H1 (cell line): ENCODE results near the gene SMARCAL1. TPM values are rescaled to one million over a fixed set of nuclear protein-coding genes. Genes with fewer than 3 reads are reported as not detected.

Experiments used
- CTCF ChIA-PET: fragments of 300-600 bp; sonication (Branson Sonifier 250); formaldehyde crosslinking; loops from one replicate; lab custom pipeline; 2021; ENCODE audit not compliant: partially characterized antibody; lab: Charles Lee
- POLR2A ChIA-PET: fragments of 300-600 bp; sonication (Branson Sonifier 250); formaldehyde crosslinking; loops from one replicate; lab custom pipeline; 2021; ENCODE audit warnings: inconsistent platforms; ENCODE audit not compliant: partially characterized antibody; lab: Charles Lee
- DNase-seq, 2 experiments: peaks; one replicate each; pipeline versions ENCODE4 v3.0.0 to v3.0.0-alpha.2; 2010 to 2022; ENCODE audit warnings: low spot score in 2 of 2, low read depth in 1 of 2, mixed read lengths in 1 of 2
- FAIRE-seq: peaks from 2 replicates; lab custom pipeline; 2011; peaks lifted over from hg19 to GRCh38; lab: Jason Lieb, UNC
- H2AFZ ChIP-seq: 2 replicates; pipeline ENCODE4 v1.8.1; 2012; ENCODE audit warnings: low read length, inconsistent platforms
- H2AK5ac ChIP-seq: 2 replicates; pipeline ENCODE4 v1.6.1; 2013; ENCODE audit warnings: low read depth, low read length
- H2BK120ac ChIP-seq: replicated peaks from 2 replicates; pipeline ENCODE3; 2013; ENCODE audit warnings: low read depth, low read length, inconsistent platforms
- H2BK12ac ChIP-seq: 2 replicates; pipeline ENCODE4 v1.6.1; 2013; ENCODE audit warnings: low read depth, low read length
- H2BK15ac ChIP-seq: 2 replicates; pipeline ENCODE4 v1.6.1; 2013; ENCODE audit warnings: low read length
- H2BK20ac ChIP-seq: 2 replicates; pipeline ENCODE4 v1.6.1; 2013; ENCODE audit warnings: low read length
- H2BK5ac ChIP-seq: 2 replicates; pipeline ENCODE4 v1.6.1; 2013; ENCODE audit warnings: low read depth, low read length
- H3K14ac ChIP-seq: 2 replicates; pipeline ENCODE4 v1.6.1; 2013; ENCODE audit warnings: inconsistent platforms; ENCODE audit not compliant: insufficient read length
- H3K18ac ChIP-seq: 2 replicates; pipeline ENCODE4 v1.6.1; 2013; ENCODE audit warnings: low read length; ENCODE audit errors: extremely low read depth
- H3K23ac ChIP-seq: 2 replicates; pipeline ENCODE4 v1.6.1; 2013; ENCODE audit warnings: inconsistent platforms; ENCODE audit not compliant: insufficient read length
- H3K23me2 ChIP-seq: 2 replicates; pipeline ENCODE4 v1.6.1; 2013; ENCODE audit warnings: low read depth, low read length
- H3K27ac ChIP-seq: 2 replicates; pipeline ENCODE4 v1.6.1; 2011; ENCODE audit warnings: low read depth, low read length, inconsistent platforms
- H3K27me3 ChIP-seq, 4 experiments: replicated peaks in 1 of 4; 1 replicate in 1 of 4; 2 replicates in 3 of 4; pipeline versions ENCODE4 v1.6.1 to v1.8.1; 2011 to 2013; ENCODE audit warnings: low read length in 3 of 4, mild to moderate bottlenecking in 3 of 4, inconsistent platforms in 2 of 4, mixed read lengths in 2 of 4, moderate library complexity in 1 of 4; ENCODE audit not compliant: control insufficient read depth in 3 of 4, insufficient read depth in 3 of 4; ENCODE audit errors: extremely low read depth in 1 of 4
- H3K36me3 ChIP-seq, 4 experiments: 2 replicates each; pipeline versions ENCODE4 v1.6.1 to v1.8.1; 2011 to 2013; ENCODE audit warnings: mild to moderate bottlenecking in 4 of 4, low read length in 3 of 4, moderate library complexity in 2 of 4, control low read depth in 1 of 4, inconsistent platforms in 1 of 4; ENCODE audit not compliant: insufficient read depth in 4 of 4, control insufficient read depth in 2 of 4
- H3K4ac ChIP-seq: replicated peaks from 2 replicates; pipeline ENCODE3; 2013; ENCODE audit warnings: low read length, low read depth, mixed read lengths, inconsistent platforms; ENCODE audit not compliant: insufficient read length
- H3K4me1 ChIP-seq, 4 experiments: replicated peaks in 1 of 4; 1 replicate in 1 of 4; 2 replicates in 3 of 4; pipeline versions ENCODE4 v1.6.1 to v1.8.1; 2011 to 2013; ENCODE audit warnings: low read length in 3 of 4, inconsistent platforms in 2 of 4, mixed read lengths in 1 of 4; ENCODE audit not compliant: insufficient read depth in 4 of 4, control insufficient read depth in 3 of 4
- H3K4me2 ChIP-seq, 2 experiments: 2 replicates each; pipeline versions ENCODE4 v1.6.1 to v1.8.1; 2011 to 2013; ENCODE audit warnings: low read depth in 2 of 2, low read length in 2 of 2, control low read depth in 1 of 2, inconsistent platforms in 1 of 2, mild to moderate bottlenecking in 1 of 2; ENCODE audit not compliant: insufficient read depth in 1 of 2
- H3K4me3 ChIP-seq, 4 experiments: fragments of 200-600, 300-600 bp in 1 of 4; sonication (generic), shearing (Covaris generic), sonication (Bioruptor Twin) in 1 of 4; 2 replicates each; pipeline versions ENCODE4 v1.5.1 to v1.8.1; 2011 to 2016; ENCODE audit warnings: low read length in 4 of 4, low read depth in 3 of 4, control low read depth in 2 of 4, inconsistent platforms in 2 of 4, mild to moderate bottlenecking in 2 of 4, mixed read lengths in 1 of 4, moderate library complexity in 1 of 4; ENCODE audit not compliant: insufficient read depth in 2 of 4; ENCODE audit errors: extremely low read depth in 1 of 4
- H3K56ac ChIP-seq: replicated peaks from 2 replicates; pipeline ENCODE3; 2013; ENCODE audit warnings: low read depth, mild to moderate bottlenecking, mixed read lengths, low read length, inconsistent platforms; ENCODE audit not compliant: insufficient read length
- H3K79me1 ChIP-seq: 2 replicates; pipeline ENCODE4 v1.6.1; 2013; ENCODE audit warnings: low read depth, low read length, control low read depth
- H3K79me2 ChIP-seq, 2 experiments: 2 replicates each; pipeline versions ENCODE4 v1.6.1 to v1.8.1; 2012 to 2013; ENCODE audit warnings: low read length in 2 of 2, mild to moderate bottlenecking in 2 of 2, inconsistent platforms in 1 of 2; ENCODE audit not compliant: insufficient read depth in 2 of 2, control insufficient read depth in 1 of 2
- H3K9ac ChIP-seq, 4 experiments: replicated peaks in 1 of 4; 1 replicate in 1 of 4; 2 replicates in 3 of 4; pipeline versions ENCODE4 v1.6.1 to v1.8.1; 2011 to 2013; ENCODE audit warnings: low read depth in 3 of 4, low read length in 3 of 4, control low read depth in 2 of 4, mild to moderate bottlenecking in 2 of 4, moderate library complexity in 2 of 4, inconsistent platforms in 1 of 4; ENCODE audit errors: extremely low read depth in 1 of 4
- H3K9me3 ChIP-seq, 2 experiments: 2 replicates each; pipeline versions ENCODE4 v1.6.1 to v1.8.1; 2012 to 2013; ENCODE audit warnings: mild to moderate bottlenecking in 2 of 2, moderate library complexity in 2 of 2, control low read depth in 1 of 2, inconsistent platforms in 1 of 2, low read depth in 1 of 2, low read length in 1 of 2, mixed read lengths in 1 of 2; ENCODE audit not compliant: insufficient read depth in 2 of 2
- H4K20me1 ChIP-seq, 2 experiments: replicated peaks in 1 of 2; 2 replicates each; pipeline versions ENCODE3 to v1.8.1; 2011 to 2013; ENCODE audit warnings: inconsistent platforms in 2 of 2, low read length in 2 of 2, mild to moderate bottlenecking in 1 of 2; ENCODE audit not compliant: insufficient read depth in 2 of 2, control insufficient read depth in 1 of 2
- H4K5ac ChIP-seq: 2 replicates; pipeline ENCODE4 v1.6.1; 2013; ENCODE audit warnings: low read length, low read depth, mixed read lengths, inconsistent platforms; ENCODE audit not compliant: insufficient read length
- H4K8ac ChIP-seq: 2 replicates; pipeline ENCODE4 v1.8.0; 2013; ENCODE audit warnings: mild to moderate bottlenecking, moderate library complexity, low read length, inconsistent platforms; ENCODE audit not compliant: insufficient read depth; ENCODE audit errors: extremely low read depth
- H4K91ac ChIP-seq: replicated peaks from 2 replicates; pipeline ENCODE3; 2013; ENCODE audit warnings: low read length, mixed read lengths, inconsistent platforms; ENCODE audit not compliant: insufficient read length
- ATF3 ChIP-seq: IDR thresholded peaks from 2 replicates; pipeline ENCODE4 v1.6.1; 2011; ENCODE audit warnings: low read depth, mild to moderate bottlenecking, low read length; ENCODE audit not compliant: insufficient read depth
- BACH1 ChIP-seq: IDR thresholded peaks from 2 replicates; pipeline ENCODE4 v1.6.1; 2012; ENCODE audit warnings: low read length, improper control_type of control experiment
- CEBPB ChIP-seq: IDR thresholded peaks from 2 replicates; pipeline ENCODE4 v1.6.1; 2012; ENCODE audit warnings: low read depth, low read length
- RAD21 ChIP-seq, 2 experiments: IDR thresholded peaks in 1 of 2; conservative IDR thresholded peaks in 1 of 2; 2 replicates each; pipeline ENCODE4 v1.6.1; 2011; ENCODE audit warnings: low read depth in 2 of 2, low read length in 2 of 2, improper control_type of control experiment in 1 of 2, inconsistent platforms in 1 of 2, mild to moderate bottlenecking in 1 of 2, moderate library complexity in 1 of 2
- SIN3A ChIP-seq, 2 experiments: IDR thresholded peaks in 1 of 2; conservative IDR thresholded peaks in 1 of 2; 2 replicates each; pipeline ENCODE4 v1.6.1; 2011 to 2012; ENCODE audit warnings: low read length in 2 of 2, improper control_type of control experiment in 1 of 2, low read depth in 1 of 2, mild to moderate bottlenecking in 1 of 2
- TAF7 ChIP-seq: optimal IDR thresholded peaks from 2 replicates; pipeline ENCODE3; 2011; ENCODE audit warnings: low read depth, mild to moderate bottlenecking, inconsistent platforms, low read length, moderate library complexity, borderline replicate concordance
- WGBS, 2 experiments: shearing (Covaris generic) in 1 of 2; methylation state at CpG; one replicate each; pipeline versions ENCODE4 v1.1.6 to v1.1.7; 2013 to 2015; ENCODE audit warnings: low lambda C conversion rate in 2 of 2, mixed read lengths in 2 of 2, inconsistent platforms in 1 of 2, low coverage in 1 of 2, missing lambda C conversion rate in 1 of 2; ENCODE audit not compliant: insufficient replicate concordance in 2 of 2, insufficient coverage in 1 of 2, insufficient read length in 1 of 2; ENCODE audit errors: extremely low coverage in 1 of 2, missing lambda C conversion rate in 1 of 2; 5-methylcytosine and 5-hydroxymethylcytosine counted together
- polyA plus RNA-seq, 7 experiments: library from polyadenylated mRNA; depleted of rRNA in 3 of 7; stranded (reverse) in 5 of 7; unstranded in 2 of 7; fragments of >200 nt in 5 of 7; fragments of 200-250 nt in 2 of 7; gene quantifications; 1 replicate in 5 of 7; 2 replicates in 1 of 7; 4 replicates in 1 of 7; pipeline versions ENCODE4 v1.2.1 to v1.2.3, GENCODE V29; 2011 to 2013; ENCODE audit warnings: missing spikeins in 2 of 7, mixed read lengths in 2 of 7
- total RNA-seq: library from RNA; stranded (reverse); fragmentation: NEBNext Ultra II Directional; extraction: Animal tissue kit (Norgen Biotek cat#: 25700); gene quantifications from 2 replicates; pipeline ENCODE4 v1.2.1, GENCODE V29; 2021
- TF ChIP-seq, protein P1 (sequence below): IDR thresholded peaks from 2 replicates; pipeline ENCODE4 v1.6.1; 2012; ENCODE audit warnings: low read length, inconsistent platforms
- TF ChIP-seq, protein P2 (sequence below), 3 experiments: IDR thresholded peaks; 1 replicate in 2 of 3; 2 replicates in 1 of 3; pipeline versions ENCODE4 v1.5.1 to v1.6.1; 2011; ENCODE audit warnings: low read length in 3 of 3, mild to moderate bottlenecking in 3 of 3, inconsistent platforms in 2 of 3, low read depth in 1 of 3, moderate library complexity in 1 of 3; ENCODE audit not compliant: insufficient read depth in 1 of 3; ENCODE audit errors: control extremely low read depth in 1 of 3

The SMARCAL1 gene
- total and polyA plus RNA-seq, 2 of the 8 experiments (the other 6 are each of a cell fraction or from before 2014, with no cell fraction given), result 17.6 to 17.9 TPM

DNA sequence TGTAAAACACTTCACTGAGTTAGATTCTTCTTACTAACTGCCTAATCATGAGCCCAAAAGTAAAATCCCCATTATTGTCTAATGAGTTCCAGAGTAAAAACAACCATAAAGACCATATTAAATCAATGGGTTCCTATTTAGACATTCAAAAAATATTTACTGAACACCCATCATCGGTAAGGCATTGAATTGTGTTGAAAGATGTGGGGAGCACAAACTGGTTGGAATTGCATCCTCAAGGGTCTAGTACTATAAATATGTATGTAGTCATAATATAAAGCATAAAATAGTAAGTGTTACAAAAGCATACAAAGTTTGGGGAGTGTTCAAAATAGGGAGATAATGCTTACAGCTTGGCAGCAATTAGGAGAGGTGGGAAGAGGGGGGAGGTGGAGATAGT lies 37.0 kb upstream of the SMARCAL1 start:
- Histone ChIP-seq H2AK5ac (no peak overlapping the region), H3K18ac (no peak overlapping the region), H3K27me3 (peaks cover 0 to 6% (median 0%) of the 10 kb centered on the region in 4 experiments; a peak in 3 of 7 replicates), H4K20me1 (no peaks in the 10 kb centered on the region), H2BK12ac (no peak overlapping the region), H3K4ac (no peak overlapping the region), H3K4me1 (peaks cover 2 to 5% (median 3%) of the 10 kb centered on the region in 4 experiments; a peak in 4 of 7 replicates), H3K79me2 (no peaks in the 10 kb centered on the region), H4K5ac (no peak overlapping the region), H3K36me3 (no peaks in the 10 kb centered on the region), H3K27ac (no peak overlapping the region), H3K79me1 (no peaks in the 10 kb centered on the region), H3K56ac (no peak overlapping the region), H3K9ac (no peak overlapping the region), H3K14ac (no peak overlapping the region), H3K23me2 (peaks cover 17% of the 10 kb centered on the region; the same call in 1 of the 2 replicates), H4K91ac (no peak overlapping the region), H2BK120ac (no peak overlapping the region), H2BK5ac (no peak overlapping the region), H2BK20ac (no peak overlapping the region), H2BK15ac (no peak overlapping the region), H4K8ac (no peak overlapping the region), H3K4me3 (no peak overlapping the region), H3K9me3 (no peaks in the 10 kb centered on the region), H3K23ac (no peak overlapping the region), H3K4me2 (no peak overlapping the region), H2AFZ (no peak overlapping the region)
- FAIRE-seq, result no peak
- 89% methylated on average over 1 of the region's 1 CpG; no CpG with 5 or more reads in 1 of the 2 experiments for WGBS, 2 experiments
- ChIA-PET POLR2A (no interaction called here), CTCF (interaction anchor here (0.5 to 1.6 kb wide), 5 partner anchors 17 to 181 kb away, joined by 3 to 6 read pairs (median 4); no protein-coding TSS in a partner anchor)
- no peak for DNase-seq
- TF ChIP-seq, protein P1, sequence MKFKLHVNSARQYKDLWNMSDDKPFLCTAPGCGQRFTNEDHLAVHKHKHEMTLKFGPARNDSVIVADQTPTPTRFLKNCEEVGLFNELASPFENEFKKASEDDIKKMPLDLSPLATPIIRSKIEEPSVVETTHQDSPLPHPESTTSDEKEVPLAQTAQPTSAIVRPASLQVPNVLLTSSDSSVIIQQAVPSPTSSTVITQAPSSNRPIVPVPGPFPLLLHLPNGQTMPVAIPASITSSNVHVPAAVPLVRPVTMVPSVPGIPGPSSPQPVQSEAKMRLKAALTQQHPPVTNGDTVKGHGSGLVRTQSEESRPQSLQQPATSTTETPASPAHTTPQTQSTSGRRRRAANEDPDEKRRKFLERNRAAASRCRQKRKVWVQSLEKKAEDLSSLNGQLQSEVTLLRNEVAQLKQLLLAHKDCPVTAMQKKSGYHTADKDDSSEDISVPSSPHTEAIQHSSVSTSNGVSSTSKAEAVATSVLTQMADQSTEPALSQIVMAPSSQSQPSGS, result no peak
- TF ChIP-seq ATF3 (no peak), TAF7 (no peak), SIN3A (conservative IDR thresholded peaks at IDR 0.05 in 1 of 2, IDR thresholded peaks at IDR 0.05 in 1 of 2; ENCODE audit: low read depth in 1 of 2, low read length in 2 of 2) (no peak), CEBPB (no peak), RAD21 (IDR thresholded peaks at IDR 0.05 in 1 of 2, conservative IDR thresholded peaks at IDR 0.05 in 1 of 2; ENCODE audit: low read depth in 2 of 2, low read length in 2 of 2) (no peak), BACH1 (no peak)
- TF ChIP-seq, protein P2, sequence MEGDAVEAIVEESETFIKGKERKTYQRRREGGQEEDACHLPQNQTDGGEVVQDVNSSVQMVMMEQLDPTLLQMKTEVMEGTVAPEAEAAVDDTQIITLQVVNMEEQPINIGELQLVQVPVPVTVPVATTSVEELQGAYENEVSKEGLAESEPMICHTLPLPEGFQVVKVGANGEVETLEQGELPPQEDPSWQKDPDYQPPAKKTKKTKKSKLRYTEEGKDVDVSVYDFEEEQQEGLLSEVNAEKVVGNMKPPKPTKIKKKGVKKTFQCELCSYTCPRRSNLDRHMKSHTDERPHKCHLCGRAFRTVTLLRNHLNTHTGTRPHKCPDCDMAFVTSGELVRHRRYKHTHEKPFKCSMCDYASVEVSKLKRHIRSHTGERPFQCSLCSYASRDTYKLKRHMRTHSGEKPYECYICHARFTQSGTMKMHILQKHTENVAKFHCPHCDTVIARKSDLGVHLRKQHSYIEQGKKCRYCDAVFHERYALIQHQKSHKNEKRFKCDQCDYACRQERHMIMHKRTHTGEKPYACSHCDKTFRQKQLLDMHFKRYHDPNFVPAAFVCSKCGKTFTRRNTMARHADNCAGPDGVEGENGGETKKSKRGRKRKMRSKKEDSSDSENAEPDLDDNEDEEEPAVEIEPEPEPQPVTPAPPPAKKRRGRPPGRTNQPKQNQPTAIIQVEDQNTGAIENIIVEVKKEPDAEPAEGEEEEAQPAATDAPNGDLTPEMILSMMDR (IDR thresholded peaks at IDR 0.05; ENCODE audit: control extremely low read depth in 1 of 3, insufficient read depth in 1 of 3, low read depth in 1 of 3, low read length in 3 of 3), result no peak
